Omental fat pad (tissue), 4 donors: ENCODE results near the gene CDX1. TPM values are rescaled to one million over a fixed set of nuclear protein-coding genes. Genes with fewer than 3 reads are reported as not detected.

Source experiments
- ATAC-seq: fragments of 150-250 bp; one replicate; pipeline ENCODE4 v1.9.1; 2016; ENCODE audit warnings: mild to moderate bottlenecking, moderate library complexity; ENCODE audit not compliant: low FRiP score
- DNase-seq: peaks from one replicate; pipeline ENCODE4 v3.0.0-alpha.2; 2019; ENCODE audit warnings: low spot score
- CTCF ChIP-seq, 3 donors: fragments of 450-650 bp; IDR thresholded peaks; one replicate each; pipeline ENCODE4 v1.5.1; 2016 to 2017; ENCODE audit warnings: antibody characterized with exemption in 3 of 3, mild to moderate bottlenecking in 3 of 3, moderate library complexity in 2 of 3
- total RNA-seq, 4 donors: library from RNA; depleted of rRNA; stranded (reverse); fragments of >200 nt; gene quantifications; one replicate each; pipeline ENCODE4 v1.1.0, GENCODE V29; 2016

The CDX1 gene
- total RNA-seq, 4 donors from 2014 or later = not detected

- ATAC-seq = no peak
- TF ChIP-seq CTCF (IDR thresholded peaks at IDR 0.05) = no peak
- no peak for DNase-seq
Observed at GRCh38 chr5:150142185-150142958, 24.2 kb upstream of the CDX1 start.

GRCh38 chr5:150142959-150143349, 23.6 kb upstream of the CDX1 start:
- DNase-seq (no peak), ATAC-seq (peak; percentile 81)
- no peak for TF ChIP-seq CTCF (IDR thresholded peaks at IDR 0.05)

GRCh38 chr5:150143350-150144245, 23.0 kb upstream of the CDX1 start:
- no peak for TF ChIP-seq CTCF (IDR thresholded peaks at IDR 0.05)
- DNase-seq = no peak
- ATAC-seq = peak; percentile 76

GRCh38 chr5:150144246-150144801, 22.3 kb upstream of the CDX1 start:
- TF ChIP-seq CTCF (IDR thresholded peaks at IDR 0.05) = no peak
- peak; percentile 48 for ATAC-seq
- DNase-seq = no peak

GRCh38 chr5:150144879-150145278, 21.7 kb upstream of the CDX1 start:
- no peak for TF ChIP-seq CTCF (IDR thresholded peaks at IDR 0.05)
- DNase-seq (no peak), ATAC-seq (no peak)

GRCh38 chr5:150146235-150146634, 20.3 kb upstream of the CDX1 start:
- DNase-seq (no peak), ATAC-seq (no peak)
- no peak for TF ChIP-seq CTCF (IDR thresholded peaks at IDR 0.05)
